Prostate gland (tissue), 2 donors: ENCODE measurements around the gene NBAS. TPM values are rescaled to one million over a fixed set of nuclear protein-coding genes. Genes with fewer than 3 reads are reported as not detected.

Source experiments
- DNase-seq: peaks from one replicate; pipeline ENCODE4 v3.0.0-alpha.2; 2019; ENCODE audit warnings: low spot score
- H3K27ac ChIP-seq, 2 donors: fragments of 200-600 bp; sonication (generic); 2 replicates each; pipeline ENCODE4 v1.5.1; 2017 to 2019
- H3K27me3 ChIP-seq: fragments of 200-600 bp; sonication (generic); replicated peaks from 2 replicates; pipeline ENCODE4 v1.5.1; 2019; ENCODE audit not compliant: insufficient read depth
- H3K36me3 ChIP-seq, 2 donors: fragments of 200-600 bp; sonication (generic); 1 replicate in 1 of 2; 2 replicates in 1 of 2; pipeline versions ENCODE4 v1.5.1 to v1.8.1; 2017 to 2019
- H3K4me1 ChIP-seq: fragments of 200-600 bp; sonication (generic); replicated peaks from 2 replicates; pipeline ENCODE4 v1.5.1; 2019
- H3K4me3 ChIP-seq, 2 donors: fragments of 200-600 bp; sonication (generic); 2 replicates each; pipeline ENCODE4 v1.5.1; 2017 to 2019
- H3K9me3 ChIP-seq: fragments of 200-600 bp; sonication (generic); 2 replicates; pipeline ENCODE4 v1.5.1; 2017
- POLR2A ChIP-seq: fragments of 450-650 bp; IDR thresholded peaks from one replicate; pipeline ENCODE4 v1.6.1; 2016; ENCODE audit warnings: antibody characterized with exemption, mild to moderate bottlenecking
- POLR2AphosphoS5 ChIP-seq: sonication (generic); formaldehyde crosslinking; IDR thresholded peaks from one replicate; pipeline ENCODE4 v1.6.1; 2017; ENCODE audit warnings: antibody characterized with exemption
- WGBS: methylation state at CpG from one replicate; pipeline ENCODE4 v1.1.5; 2018; 5-methylcytosine and 5-hydroxymethylcytosine counted together
- intact Hi-C: fragments of 100-400 bp; cut with DNase I; formaldehyde crosslinking; loops from one replicate; pipeline ENCODE4 v1.14.2; 2022
- total RNA-seq, 2 donors: library from RNA; depleted of rRNA; stranded (reverse); fragments of >200 nt; gene quantifications; one replicate each; pipeline ENCODE4 v1.1.0, GENCODE V29; 2016
- TF ChIP-seq, protein P1 (sequence below), 4 experiments: fragments of 200-600 bp in 2 of 4; fragments of 450-650 bp in 2 of 4; sonication (generic) in 2 of 4; IDR thresholded peaks; 1 replicate in 3 of 4; 2 replicates in 1 of 4; pipeline ENCODE4 v1.5.1; 2016 to 2019; ENCODE audit warnings: antibody characterized with exemption in 4 of 4, mild to moderate bottlenecking in 2 of 4, moderate library complexity in 2 of 4

NBAS gene
- total RNA-seq, 2 donors from 2014 or later = 34.8 to 55.0 TPM

DNA sequence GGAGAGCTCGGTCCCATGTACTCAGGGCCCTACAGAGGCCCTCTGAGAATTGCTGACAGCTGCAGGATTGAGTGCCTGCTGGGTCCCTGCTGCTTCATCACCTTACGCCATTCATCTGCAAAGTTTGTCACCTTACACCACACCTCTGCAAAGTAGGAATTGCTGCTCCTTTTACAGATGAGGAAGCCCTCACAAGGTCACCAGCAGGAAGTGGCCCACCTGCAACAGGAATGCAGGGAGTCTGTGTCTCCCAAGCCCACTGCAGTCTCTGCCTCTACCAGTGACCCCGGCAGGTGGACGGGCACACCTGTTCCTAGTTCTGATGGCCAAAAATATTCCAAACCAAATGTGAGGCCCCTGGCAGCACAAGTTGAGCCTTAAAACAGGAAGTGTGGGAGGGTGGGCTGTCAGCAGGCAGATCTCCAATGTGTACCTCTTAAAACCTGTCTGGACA is 441.4 kb downstream of the NBAS start:
- Histone ChIP-seq H3K27ac (no peak overlapping the region), H3K4me3 (no peak overlapping the region), H3K27me3 (no peaks in the 10 kb centered on the region), H3K36me3 (no peaks in the 10 kb centered on the region), H3K4me1 (no peaks in the 10 kb centered on the region), H3K9me3 (no peaks in the 10 kb centered on the region)
- WGBS = 46% methylated on average over 4 of the region's 4 CpGs
- TF ChIP-seq POLR2A (no peak), POLR2AphosphoS5 (no peak)
- TF ChIP-seq, protein P1, sequence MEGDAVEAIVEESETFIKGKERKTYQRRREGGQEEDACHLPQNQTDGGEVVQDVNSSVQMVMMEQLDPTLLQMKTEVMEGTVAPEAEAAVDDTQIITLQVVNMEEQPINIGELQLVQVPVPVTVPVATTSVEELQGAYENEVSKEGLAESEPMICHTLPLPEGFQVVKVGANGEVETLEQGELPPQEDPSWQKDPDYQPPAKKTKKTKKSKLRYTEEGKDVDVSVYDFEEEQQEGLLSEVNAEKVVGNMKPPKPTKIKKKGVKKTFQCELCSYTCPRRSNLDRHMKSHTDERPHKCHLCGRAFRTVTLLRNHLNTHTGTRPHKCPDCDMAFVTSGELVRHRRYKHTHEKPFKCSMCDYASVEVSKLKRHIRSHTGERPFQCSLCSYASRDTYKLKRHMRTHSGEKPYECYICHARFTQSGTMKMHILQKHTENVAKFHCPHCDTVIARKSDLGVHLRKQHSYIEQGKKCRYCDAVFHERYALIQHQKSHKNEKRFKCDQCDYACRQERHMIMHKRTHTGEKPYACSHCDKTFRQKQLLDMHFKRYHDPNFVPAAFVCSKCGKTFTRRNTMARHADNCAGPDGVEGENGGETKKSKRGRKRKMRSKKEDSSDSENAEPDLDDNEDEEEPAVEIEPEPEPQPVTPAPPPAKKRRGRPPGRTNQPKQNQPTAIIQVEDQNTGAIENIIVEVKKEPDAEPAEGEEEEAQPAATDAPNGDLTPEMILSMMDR (IDR thresholded peaks at IDR 0.05) = no peak
- DNase-seq = no peak
- intact Hi-C loops = no loop called here

DNA sequence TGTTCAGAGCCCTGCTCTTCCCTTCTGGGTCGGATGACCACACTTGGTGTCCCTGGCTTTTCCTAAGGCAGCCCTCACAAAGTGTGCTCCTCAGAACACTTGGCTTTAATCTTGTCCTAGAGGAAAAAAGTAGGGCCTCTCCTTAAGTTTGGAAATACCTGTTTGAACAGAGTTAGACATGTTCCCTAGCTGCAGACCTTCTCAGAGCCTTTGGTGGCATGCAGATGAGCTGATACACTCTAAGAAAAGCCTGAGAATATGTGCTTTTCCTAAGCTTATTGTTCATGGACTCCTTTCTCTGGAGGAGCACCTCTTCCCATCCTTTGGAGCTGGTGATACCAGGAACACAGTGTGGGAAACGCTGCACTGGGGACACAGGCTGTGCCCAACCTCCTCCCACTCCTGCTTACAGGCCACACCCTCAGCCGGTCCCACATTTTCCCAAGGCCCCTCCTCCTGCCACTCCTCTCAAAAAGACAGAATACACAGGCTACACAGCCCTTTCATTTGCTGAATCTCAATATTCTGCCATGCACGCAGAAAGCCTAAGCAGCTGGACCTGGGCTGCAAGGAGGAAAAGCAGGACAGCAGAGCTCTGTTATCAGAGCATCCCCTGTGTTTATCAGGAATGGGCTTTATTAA is 443.6 kb downstream of the NBAS start:
- 86% methylated on average over 4 of the region's 4 CpGs for WGBS
- intact Hi-C loops = no loop called here
- Histone ChIP-seq H3K4me1 (no peaks in the 10 kb centered on the region), H3K27me3 (no peaks in the 10 kb centered on the region), H3K9me3 (no peaks in the 10 kb centered on the region), H3K4me3 (no peak overlapping the region), H3K27ac (no peak overlapping the region), H3K36me3 (no peaks in the 10 kb centered on the region)
- TF ChIP-seq POLR2A (no peak), POLR2AphosphoS5 (no peak)
- TF ChIP-seq, protein P1 (IDR thresholded peaks at IDR 0.05) = no peak
- no peak for DNase-seq

Other genes with a start within 250 kb of the NBAS start
- 10 to 100 TPM; 39.0 to 50.7 TPM for gene DDX1, start 30.5 kb upstream of the NBAS start, total RNA-seq